IMR-90 (cell line): ENCODE measurements around the gene UPK2. TPM values are rescaled to one million over a fixed set of nuclear protein-coding genes. Genes with fewer than 3 reads are reported as not detected.

Source experiments
- ATAC-seq: fragments of 200-7000 bp; cut with Tn5 transposase; 2 replicates; pipeline ENCODE4 v1.9.1; 2020; ENCODE audit warnings: low read depth, mild to moderate bottlenecking, moderate library complexity
- BruUV-seq: library from RNA; stranded (reverse); fragments of 400-500 nt; replicated peaks from 2 replicates; lab custom pipeline; 2021; lab: Mats Ljungman, UMichigan
- CTCF ChIA-PET: fragments of 300-600 bp; formaldehyde crosslinking; extraction: SDS; loops from one replicate; lab custom pipeline; 2021; ENCODE audit warnings: antibody characterized with exemption; lab: Yijun Ruan, JAX
- POLR2A ChIA-PET: fragments of 300-600 bp; sonication (Branson Sonifier 250); formaldehyde crosslinking; loops from one replicate; lab custom pipeline; 2022; ENCODE audit warnings: antibody characterized with exemption; ENCODE audit not compliant: unreplicated experiment; lab: Charles Lee
- DNase-seq: peaks from one replicate; pipeline ENCODE4 v3.0.0; 2013
- H2AFZ ChIP-seq: replicated peaks from 2 replicates; pipeline ENCODE3; 2013; ENCODE audit warnings: low read length, mild to moderate bottlenecking; ENCODE audit not compliant: poor library complexity
- H2AK5ac ChIP-seq: 2 replicates; pipeline ENCODE4 v1.6.1; 2013; ENCODE audit warnings: low read depth, low read length, inconsistent platforms
- H2AK9ac ChIP-seq: replicated peaks from 2 replicates; pipeline ENCODE3; 2013; ENCODE audit warnings: mild to moderate bottlenecking, low read depth, low read length, moderate library complexity; ENCODE audit not compliant: poor library complexity
- H2BK120ac ChIP-seq: 2 replicates; pipeline ENCODE4 v1.6.1; 2013; ENCODE audit warnings: low read depth, low read length, inconsistent platforms
- H2BK15ac ChIP-seq: 3 replicates; pipeline ENCODE4 v1.6.1; 2013; ENCODE audit warnings: low read depth, low read length, inconsistent platforms
- H2BK20ac ChIP-seq: 2 replicates; pipeline ENCODE4 v1.6.1; 2013; ENCODE audit warnings: low read depth, mild to moderate bottlenecking, inconsistent platforms, low read length, moderate library complexity
- H2BK5ac ChIP-seq: 2 replicates; pipeline ENCODE4 v1.6.1; 2013; ENCODE audit warnings: mild to moderate bottlenecking, low read depth, low read length, inconsistent platforms; ENCODE audit not compliant: poor library complexity, severe bottlenecking
- H3K14ac ChIP-seq: replicated peaks from 2 replicates; pipeline ENCODE4 v1.6.1; 2013; ENCODE audit warnings: low read depth, low read length, inconsistent platforms
- H3K18ac ChIP-seq: 2 replicates; pipeline ENCODE4 v1.6.1; 2013; ENCODE audit warnings: low read depth, low read length, control low read depth
- H3K23ac ChIP-seq: 2 replicates; pipeline ENCODE4 v1.6.1; 2013; ENCODE audit warnings: low read depth, low read length, inconsistent platforms
- H3K27ac ChIP-seq: 2 replicates; pipeline ENCODE4 v1.5.1; 2013; ENCODE audit warnings: mild to moderate bottlenecking, control low read depth, low read length; ENCODE audit not compliant: insufficient read depth
- H3K27me3 ChIP-seq: 2 replicates; pipeline ENCODE4 v1.6.1; 2013; ENCODE audit warnings: low read length; ENCODE audit not compliant: control insufficient read depth, insufficient read depth
- H3K36me3 ChIP-seq: 2 replicates; pipeline ENCODE4 v1.6.1; 2013; ENCODE audit warnings: low read length, mixed read lengths; ENCODE audit not compliant: control insufficient read depth, insufficient read depth
- H3K4ac ChIP-seq: 2 replicates; pipeline ENCODE4 v1.6.1; 2013; ENCODE audit warnings: low read depth, low read length, inconsistent platforms
- H3K4me1 ChIP-seq: 2 replicates; pipeline ENCODE4 v1.6.1; 2013; ENCODE audit warnings: low read length, mixed read lengths; ENCODE audit not compliant: control insufficient read depth, insufficient read depth
- H3K4me2 ChIP-seq: 2 replicates; pipeline ENCODE4 v1.6.1; 2013; ENCODE audit warnings: low read depth, mild to moderate bottlenecking, control low read depth, low read length, moderate library complexity
- H3K4me3 ChIP-seq: 2 replicates; pipeline ENCODE4 v1.5.1; 2013; ENCODE audit warnings: low read depth, mild to moderate bottlenecking, control low read depth, low read length, moderate library complexity; ENCODE audit not compliant: insufficient read depth
- H3K56ac ChIP-seq: 2 replicates; pipeline ENCODE4 v1.6.1; 2013; ENCODE audit warnings: low read length, inconsistent platforms; ENCODE audit not compliant: insufficient read depth; ENCODE audit errors: extremely low read depth
- H3K79me1 ChIP-seq, 2 experiments: 2 replicates each; pipeline ENCODE4 v1.6.1; 2013; ENCODE audit warnings: low read length in 2 of 2, inconsistent platforms in 1 of 2, low read depth in 1 of 2
- H3K9ac ChIP-seq: 2 replicates; pipeline ENCODE4 v1.6.1; 2013; ENCODE audit warnings: low read depth, low read length, control low read depth
- H3K9me1 ChIP-seq: 2 replicates; pipeline ENCODE4 v1.6.1; 2013; ENCODE audit warnings: low read length, inconsistent platforms; ENCODE audit not compliant: insufficient read depth
- H3K9me3 ChIP-seq: 2 replicates; pipeline ENCODE4 v1.6.1; 2013; ENCODE audit warnings: low read length; ENCODE audit not compliant: control insufficient read depth, insufficient read depth
- H4K20me1 ChIP-seq: 2 replicates; pipeline ENCODE4 v1.6.1; 2013; ENCODE audit warnings: low read length, inconsistent platforms; ENCODE audit not compliant: insufficient read depth
- H4K5ac ChIP-seq: 2 replicates; pipeline ENCODE4 v1.6.1; 2013; ENCODE audit warnings: mild to moderate bottlenecking, low read depth, low read length, control low read depth
- H4K8ac ChIP-seq, 2 experiments: 2 replicates each; pipeline ENCODE4 v1.6.1; 2013; ENCODE audit warnings: low read depth in 2 of 2, low read length in 2 of 2, control low read depth in 1 of 2, inconsistent platforms in 1 of 2
- H4K91ac ChIP-seq: 2 replicates; pipeline ENCODE4 v1.6.1; 2013; ENCODE audit warnings: low read depth, low read length, inconsistent platforms; ENCODE audit not compliant: insufficient read depth
- CHD1 ChIP-seq: IDR thresholded peaks from 2 replicates; pipeline ENCODE4 v1.6.1; 2012; ENCODE audit warnings: low read depth, low read length, improper control_type of control experiment
- CTCF ChIP-seq: conservative IDR thresholded peaks from 2 replicates; pipeline ENCODE4 v1.5.1; 2012; ENCODE audit warnings: mild to moderate bottlenecking, low read depth, low read length, improper control_type of control experiment
- ELK1 ChIP-seq: fragments of 150-350 bp; IDR thresholded peaks from 2 replicates; pipeline ENCODE4 v1.6.1; 2016; ENCODE audit warnings: low read depth, mild to moderate bottlenecking, low read length, moderate library complexity, borderline replicate concordance
- FOS ChIP-seq: fragments of 150-350 bp; IDR thresholded peaks from 2 replicates; pipeline ENCODE4 v1.6.1; 2016; ENCODE audit warnings: low read depth, low read length
- MAFK ChIP-seq: IDR thresholded peaks from 2 replicates; pipeline ENCODE4 v1.6.1; 2012; ENCODE audit warnings: low read depth, low read length, improper control_type of control experiment
- MAZ ChIP-seq: IDR thresholded peaks from 2 replicates; pipeline ENCODE4 v1.6.1; 2012; ENCODE audit warnings: low read depth, mild to moderate bottlenecking, low read length, improper control_type of control experiment, moderate library complexity, borderline replicate concordance
- MXI1 ChIP-seq: IDR thresholded peaks from 2 replicates; pipeline ENCODE4 v1.6.1; 2012; ENCODE audit warnings: low read depth, mild to moderate bottlenecking, low read length, moderate library complexity, borderline replicate concordance
- NFE2L2 ChIP-seq: fragments of 150-350 bp; IDR thresholded peaks from 2 replicates; pipeline ENCODE4 v1.6.1; 2016; ENCODE audit warnings: low read depth, mild to moderate bottlenecking, low read length
- POLR2A ChIP-seq: IDR thresholded peaks from 2 replicates; pipeline ENCODE4 v1.6.1; 2012; ENCODE audit warnings: mild to moderate bottlenecking, low read depth, low read length
- RAD21 ChIP-seq: IDR thresholded peaks from 2 replicates; pipeline ENCODE4 v1.6.1; 2012; ENCODE audit warnings: low read length, improper control_type of control experiment
- RCOR1 ChIP-seq: IDR thresholded peaks from 2 replicates; pipeline ENCODE4 v1.6.1; 2012; ENCODE audit warnings: mild to moderate bottlenecking, low read length, improper control_type of control experiment; ENCODE audit not compliant: insufficient replicate concordance
- RFX5 ChIP-seq: IDR thresholded peaks from 2 replicates; pipeline ENCODE4 v1.8.0; 2012; ENCODE audit warnings: low read depth, mild to moderate bottlenecking, low read length, moderate library complexity
- SMC3 ChIP-seq: fragments of 150-350 bp; IDR thresholded peaks from 2 replicates; pipeline ENCODE4 v1.6.1; 2016; ENCODE audit warnings: low read depth, mild to moderate bottlenecking, antibody characterized with exemption, low read length, moderate library complexity
- WGBS, 2 experiments: methylation state at CpG; one replicate each; pipeline versions ENCODE4 v1.1.5 to v1.1.7; 2013; ENCODE audit warnings: missing lambda C conversion rate in 2 of 2; ENCODE audit not compliant: insufficient read length in 1 of 2; ENCODE audit errors: extremely low coverage in 2 of 2; 5-methylcytosine and 5-hydroxymethylcytosine counted together
- dilution Hi-C: fragments of 300-500 bp; cut with HindIII; formaldehyde crosslinking; loops from one replicate; pipeline ENCODE4 v1.14.3; 2018; ENCODE audit warnings: low sequenced_read_pairs; ENCODE audit not compliant: unreplicated experiment
- in situ Hi-C: fragments of 300-500 bp; cut with MboI; formaldehyde crosslinking; loops from 3 replicates; pipeline ENCODE4 v1.14.3; 2019; ENCODE audit warnings: low sequenced_read_pairs, inconsistent platforms, mixed read lengths
- intact Hi-C: fragments of 100-400 bp; cut with micrococcal nuclease; formaldehyde crosslinking; loops from 2 replicates; pipeline ENCODE4 v1.10.0; 2022
- polyA plus RNA-seq, 3 experiments: library from polyadenylated mRNA; depleted of rRNA; stranded (reverse); fragments of >200 nt; gene quantifications; 2 replicates each; pipeline ENCODE4 v1.2.3, GENCODE V29; 2012; ENCODE audit warnings: low replicate concordance in 1 of 3
- total RNA-seq: library from RNA; depleted of rRNA; stranded (reverse); fragments of >200 nt; gene quantifications from 2 replicates; pipeline ENCODE4 v1.2.3, GENCODE V29; 2012

The UPK2 gene
- total and polyA plus RNA-seq, 2 of the 4 experiments (the other 2 are of a cell fraction), result 0.26 TPM; not detected in 1

GRCh38 chr11:118913411-118914125, 42.5 kb upstream of the UPK2 start:
- no CpG with 5 or more reads among the region's 9 CpGs for WGBS, 2 experiments

More at GRCh38 chr11:118913411-118914125, 42.5 kb upstream of the UPK2 start:
- Histone ChIP-seq H3K79me1 (peaks cover 9 to 73% of the 10 kb centered on the region in 2 experiments; a peak in 3 of 4 replicates), H3K9ac (peak overlapping the region; percentile 47; the same call in 1 of the 2 replicates), H4K91ac (peak overlapping the region; percentile 94), H2AFZ (no peak overlapping the region), H3K27me3 (no peaks in the 10 kb centered on the region), H3K23ac (peak overlapping the region; percentile 96), H3K4me2 (no peak overlapping the region), H2BK20ac (peak overlapping the region; percentile 96; the same call in 1 of the 2 replicates), H4K5ac (0 out of 2 replicates have a peak overlapping the region, but pooled peaks have one; percentile 84), H3K4me1 (peaks cover 70% of the 10 kb centered on the region), H2BK120ac (peak overlapping the region; percentile 94), H3K14ac (peak overlapping the region; percentile 87), H2AK5ac (peak overlapping the region; percentile 99), H2BK5ac (peak overlapping the region; percentile 99), H3K36me3 (no peaks in the 10 kb centered on the region), H4K20me1 (peaks cover 34% of the 10 kb centered on the region), H4K8ac (peak overlapping the region; percentile 89 to 92; a peak in 3 of 4 replicates), H3K4ac (peak overlapping the region; percentile 97), H3K9me3 (no peaks in the 10 kb centered on the region), H3K27ac (peak overlapping the region; percentile 96), H3K18ac (0 out of 2 replicates have a peak overlapping the region, but pooled peaks have one; percentile 90), H2AK9ac (peak overlapping the region; percentile 87), H3K4me3 (no peak overlapping the region), H3K56ac (no peak overlapping the region), H3K9me1 (peaks cover 10% of the 10 kb centered on the region; the same call in 1 of the 2 replicates), H2BK15ac (peak overlapping the region; percentile 92; the same call in 1 of the 3 replicates)
- DNase-seq, result no peak
- intact Hi-C loops, result no loop called here
- POLR2A ChIA-PET, result interaction anchor here (1.2 kb wide), 1 partner anchor 12 kb away, joined by 3 read pairs; the partner anchor contains the start of gene BCL9L
- no peak for ATAC-seq
- CTCF ChIA-PET, result no interaction called here
- dilution Hi-C loops, result no loop called here
- BruUV-seq, result no TSS peak
- TF ChIP-seq SMC3 (no peak), RCOR1 (no peak), RFX5 (no peak), ELK1 (no peak), POLR2A (no peak), FOS (no peak), MAZ (no peak), CTCF (no peak), MXI1 (no peak), RAD21 (no peak), CHD1 (no peak), NFE2L2 (no peak), MAFK (no peak)
- in situ Hi-C loops, result no loop called here
